Hepatic stellate cell (primary cell): ENCODE results near the gene KCNK10.
A peak's percentile ranks its signal among the peaks of the same experiment; 100 is the strongest.

ENCODE experiments used
- DNase-seq: peaks from one replicate; pipeline ENCODE4 v3.0.0; 2011; ENCODE audit warnings: low spot score

KCNK10 gene

GRCh38 chr14:88225721-88226120, 97.3 kb downstream of the KCNK10 start:
- DNase-seq: no peak

GRCh38 chr14:88218119-88218915, 104.8 kb downstream of the KCNK10 start:
- no peak for DNase-seq

- no peak for DNase-seq
These were observed 110.4 kb downstream of the KCNK10 start for GRCh38 chr14:88212691-88213090.

DNA sequence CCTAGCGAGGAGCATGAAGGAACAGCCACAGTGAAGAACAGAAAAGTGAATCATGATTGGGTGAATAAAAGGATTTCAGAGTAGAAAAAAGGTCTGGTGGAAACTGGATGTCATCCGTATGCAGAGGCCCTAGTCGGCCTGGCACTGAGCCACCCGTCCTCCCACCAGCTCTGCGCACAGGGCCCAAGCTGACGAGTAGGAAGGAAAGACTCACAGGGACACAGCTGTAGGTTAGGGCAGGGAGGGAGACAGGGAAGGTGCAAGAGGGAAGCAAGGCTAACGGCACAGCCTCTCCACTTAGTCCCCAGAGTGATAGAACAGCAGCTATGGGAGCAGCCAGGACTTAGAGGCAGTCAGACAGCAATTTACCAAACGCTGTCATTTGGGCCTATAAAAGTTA, 112.6 kb downstream of the KCNK10 start:
- DNase-seq: no peak

GRCh38 chr14:88209273-88209672, 113.8 kb downstream of the KCNK10 start:
- no peak for DNase-seq

DNA sequence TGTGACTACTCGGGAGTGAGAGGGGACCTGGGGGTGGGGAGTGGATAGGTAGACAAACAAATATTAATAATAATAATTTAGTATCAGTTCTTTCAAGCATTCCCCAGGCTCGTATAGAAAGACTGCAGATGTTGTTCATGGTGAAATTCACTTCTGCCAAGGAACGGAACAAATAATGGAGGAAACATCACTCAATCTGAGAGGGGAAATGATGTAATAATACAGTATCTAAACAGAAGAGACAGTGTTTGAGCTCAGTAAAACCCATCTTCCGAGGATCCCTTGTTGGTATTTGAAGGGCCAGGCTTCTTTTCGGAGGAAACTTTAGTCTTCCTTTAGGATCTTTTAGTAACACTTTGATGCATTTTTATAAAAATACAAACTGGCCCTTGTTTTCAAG, 114.2 kb downstream of the KCNK10 start:
- DNase-seq: no peak

GRCh38 chr14:88204221-88204620, 118.8 kb downstream of the KCNK10 start:
- DNase-seq: no peak

DNA sequence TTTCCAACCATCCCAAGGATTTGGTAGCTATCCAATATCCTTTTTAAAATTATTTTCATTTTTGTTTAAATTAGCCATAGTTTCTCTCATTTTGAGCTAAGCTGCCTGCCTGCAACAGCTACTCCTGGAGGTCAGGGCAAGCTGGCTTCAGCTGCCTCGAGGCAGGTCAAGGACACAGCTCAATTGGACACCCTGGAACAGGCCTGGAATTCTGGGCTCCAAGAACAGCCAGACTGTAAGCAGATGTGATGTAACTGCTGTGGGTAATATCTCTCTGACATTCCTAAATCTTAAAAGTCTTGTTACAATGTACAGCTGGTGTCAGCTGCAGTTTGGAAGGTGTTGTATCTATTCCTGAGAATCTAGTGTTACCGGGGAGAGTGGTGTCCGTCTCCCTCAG, 119.8 kb downstream of the KCNK10 start:
- no peak for DNase-seq

- DNase-seq: no peak
These were observed 120.8 kb downstream of the KCNK10 start for GRCh38 chr14:88202286-88202685.

DNA sequence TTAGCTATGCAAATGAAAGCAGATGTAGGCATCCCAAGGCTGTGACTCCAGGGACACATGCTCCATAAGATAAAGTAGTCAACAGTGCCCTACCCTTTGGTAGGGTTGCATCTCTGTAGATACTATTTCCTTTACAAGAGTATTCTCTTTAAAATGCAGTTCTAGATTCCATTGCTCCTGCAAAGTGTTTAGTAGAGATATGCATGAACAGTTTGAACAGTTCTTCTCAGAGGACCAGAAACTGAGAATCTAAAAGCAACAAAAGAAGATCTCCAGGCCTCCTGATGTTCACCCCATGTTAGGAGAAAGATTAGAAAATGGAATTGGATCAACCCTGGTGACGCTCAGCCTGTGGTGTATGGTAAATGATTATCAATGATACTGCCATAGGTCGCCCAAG, 121.2 kb downstream of the KCNK10 start:
- no peak for DNase-seq

GRCh38 chr14:88199882-88200281, 123.2 kb downstream of the KCNK10 start:
- no peak for DNase-seq

- no peak for DNase-seq
These were observed 124.6 kb downstream of the KCNK10 start for GRCh38 chr14:88198446-88198845.

DNA sequence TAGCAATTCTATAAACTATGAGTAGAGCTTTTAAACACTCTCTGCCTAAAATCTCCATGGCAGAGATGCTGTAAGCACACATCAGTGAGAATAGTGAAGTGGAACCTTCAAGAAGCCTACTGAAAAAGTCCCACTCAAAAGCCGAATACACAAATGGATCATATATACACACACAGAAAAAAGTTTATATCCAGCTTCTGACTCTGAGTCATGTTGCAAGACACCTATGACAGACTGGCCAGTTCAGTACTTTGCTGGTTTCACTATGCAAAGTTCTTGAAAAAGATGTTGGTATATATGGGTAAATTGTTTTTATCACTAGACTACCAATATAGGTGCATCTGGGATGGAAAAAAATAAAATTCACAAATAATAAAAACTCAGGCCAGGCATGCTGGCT, 126.1 kb downstream of the KCNK10 start:
- DNase-seq: no peak

DNA sequence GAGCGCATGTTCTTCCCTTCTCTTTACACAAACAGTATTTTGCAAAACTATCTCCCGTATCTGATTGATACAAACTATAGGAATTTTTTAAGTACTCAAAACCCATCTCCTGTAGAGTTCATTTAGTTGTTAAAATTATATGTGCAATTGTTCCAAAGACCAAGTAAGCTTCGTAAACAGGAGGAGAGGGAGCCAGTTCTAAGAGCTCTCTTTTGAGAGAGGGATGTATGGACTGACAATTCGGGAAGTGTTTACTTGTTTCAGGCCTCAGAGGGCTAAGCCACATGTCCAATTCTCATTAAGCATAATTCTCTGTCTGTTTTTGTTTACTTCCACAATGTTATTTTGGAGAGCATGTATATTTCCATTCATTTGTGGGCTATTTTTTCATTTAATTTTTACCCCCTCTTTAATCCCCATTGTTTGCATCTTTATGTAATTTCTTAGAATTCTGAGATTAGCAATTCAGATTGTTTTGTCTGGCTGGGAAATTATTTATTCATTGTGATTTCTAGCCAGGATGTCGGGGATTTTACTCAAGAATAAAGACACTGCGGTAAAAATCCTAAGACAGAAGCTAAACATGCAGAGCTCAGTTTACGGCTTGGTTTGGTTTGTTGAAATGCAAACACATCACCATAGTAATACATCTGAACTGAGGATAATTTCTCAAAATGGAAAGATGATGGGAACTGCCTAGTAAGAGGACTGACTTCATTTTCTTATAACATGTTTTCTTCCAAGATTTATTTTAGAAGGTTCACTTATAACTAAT, 126.8 kb downstream of the KCNK10 start:
- DNase-seq: no peak

- DNase-seq: no peak
These were observed 127.4 kb downstream of the KCNK10 start for GRCh38 chr14:88195676-88196075.

DNA sequence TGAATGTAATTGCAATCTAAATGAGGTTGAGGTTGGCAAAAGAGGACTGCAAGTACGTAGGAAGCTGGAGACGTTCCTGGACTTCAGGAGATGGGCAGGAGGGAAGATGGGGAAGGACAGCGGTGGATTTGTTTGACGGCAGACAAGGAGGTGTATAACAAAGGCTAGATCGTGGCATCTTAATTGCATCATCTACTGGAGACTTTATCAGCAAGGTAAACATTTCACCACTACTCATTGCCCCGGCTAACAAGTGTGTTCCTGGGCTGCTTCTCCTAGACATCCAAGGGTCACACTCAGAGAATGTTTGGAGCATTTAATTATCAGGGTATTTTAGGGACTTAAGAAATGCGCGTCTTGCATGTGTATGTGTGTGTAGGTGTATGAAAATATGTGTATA, 128.5 kb downstream of the KCNK10 start:
- no peak for DNase-seq

- no peak for DNase-seq
These were observed 131.5 kb downstream of the KCNK10 start for GRCh38 chr14:88191605-88192004.

DNA sequence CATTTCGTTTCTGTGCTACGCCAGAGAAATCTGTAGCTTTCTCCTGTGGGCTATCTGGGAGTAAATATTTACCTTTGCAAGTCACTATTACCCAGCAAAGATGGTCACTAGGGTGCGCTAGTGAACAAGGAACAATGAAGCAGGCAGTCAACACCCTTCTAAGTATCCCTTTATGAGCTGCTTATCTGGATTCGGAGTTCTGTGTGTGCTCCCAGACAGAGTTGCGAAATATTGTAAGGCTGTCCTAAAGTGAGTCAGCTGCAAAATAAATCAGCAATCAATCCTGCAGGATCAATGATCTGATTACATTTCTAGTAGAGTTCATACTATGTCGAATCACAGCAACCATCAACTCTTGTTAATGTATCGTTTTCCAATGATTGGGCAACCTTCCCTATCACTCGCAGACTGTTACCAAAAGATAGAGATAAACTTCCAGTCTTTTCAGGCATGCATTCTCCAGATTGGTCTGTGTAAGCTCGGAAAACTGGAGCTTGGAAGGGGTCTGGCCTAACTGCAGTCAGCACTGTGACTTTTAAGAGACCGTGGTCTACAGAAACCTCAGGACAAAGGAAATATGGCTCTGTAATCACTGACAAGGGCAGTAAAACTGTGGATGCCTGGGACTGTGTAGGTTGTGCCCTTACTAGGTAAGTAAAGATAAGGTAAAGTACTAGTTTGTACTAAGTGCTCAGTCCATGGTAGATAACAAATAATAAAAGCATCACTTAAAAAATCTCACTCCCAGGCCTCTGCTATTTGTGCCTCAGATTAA, 133.5 kb downstream of the KCNK10 start:
- peak; percentile 61 for DNase-seq

DNA sequence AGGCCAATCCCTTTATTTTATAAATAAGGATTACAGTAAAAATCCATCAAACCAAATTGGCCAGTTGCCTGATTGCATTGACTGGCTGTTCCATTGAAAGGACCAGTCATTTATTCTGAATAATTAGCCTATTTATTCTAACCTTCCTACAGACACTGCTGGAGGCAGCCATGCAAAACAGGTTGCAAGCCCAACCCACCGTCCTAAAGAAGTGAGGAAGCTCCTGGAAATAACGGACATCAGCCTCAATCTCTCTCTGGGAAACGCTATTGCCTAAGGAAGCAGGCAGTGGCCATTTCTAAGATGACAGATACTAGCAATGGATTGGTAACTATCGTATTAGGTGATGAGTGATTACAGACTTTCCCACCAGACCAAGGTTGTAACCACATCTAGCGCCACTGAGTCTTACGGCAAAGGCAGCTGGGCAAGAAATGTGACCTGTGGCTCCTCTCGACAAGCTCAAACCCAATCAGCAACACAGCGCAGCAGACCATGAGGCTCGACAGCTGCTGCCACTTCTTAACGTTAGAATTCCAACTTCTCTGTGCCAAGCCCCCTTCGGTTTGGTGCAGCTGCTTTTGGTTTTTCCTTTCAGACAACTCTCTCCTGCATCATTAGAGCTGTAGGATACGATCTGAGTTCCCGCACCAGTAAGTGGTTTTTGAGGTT, 134.2 kb downstream of the KCNK10 start:
- DNase-seq: no peak

- DNase-seq: no peak
These were observed 137.2 kb downstream of the KCNK10 start for GRCh38 chr14:88185843-88186242.

- DNase-seq: no peak
These were observed 138.1 kb downstream of the KCNK10 start for GRCh38 chr14:88184956-88185355.

DNA sequence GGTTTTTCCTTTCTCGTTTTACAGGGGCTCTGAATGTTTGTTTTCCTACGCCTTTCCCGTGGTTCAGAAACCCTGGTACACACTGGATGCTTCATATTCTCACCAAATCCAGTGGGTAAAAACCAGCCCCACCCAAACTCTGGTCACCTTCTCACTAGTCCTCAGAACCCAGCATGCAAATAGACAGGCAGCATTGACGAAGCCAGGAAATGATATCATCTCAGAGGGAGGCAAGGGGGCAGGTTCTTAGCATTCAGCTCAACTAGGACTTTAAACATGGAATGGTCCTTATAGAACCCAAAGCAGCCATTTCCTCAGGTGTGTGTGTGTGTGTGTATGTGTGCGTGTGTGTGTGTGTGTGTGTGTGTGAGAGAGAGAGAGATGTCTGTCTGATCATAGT, 142.0 kb downstream of the KCNK10 start:
- DNase-seq: no peak
